RWPE1 (cell line): ENCODE measurements around the gene CPLX1.
"Not testable (repeated sequence)": the region's sequence is repeated elsewhere in the genome, so short reads cannot be mapped to it uniquely, and the experiment has no call there.

Experiments used
- CTCF ChIA-PET: fragments of 350-600 bp; sonication (Branson Sonifier 250); formaldehyde crosslinking; extraction: SDS; loops from one replicate; lab custom pipeline; 2021; lab: Yijun Ruan, JAX
- POLR2A ChIA-PET: fragments of 400-600 bp; formaldehyde crosslinking; extraction: SDS; loops from one replicate; lab custom pipeline; 2020; ENCODE audit warnings: antibody characterized with exemption; ENCODE audit not compliant: low non-redundant PET; lab: Yijun Ruan, JAX
- DNase-seq: peaks from one replicate; pipeline ENCODE4 v3.0.0; 2012; ENCODE audit warnings: low spot score
- H3K27ac ChIP-seq: fragments of 450-650 bp; 2 replicates; pipeline ENCODE4 v1.5.1; 2017
- TF ChIP-seq, protein P1 (sequence below): fragments of 450-650 bp; conservative IDR thresholded peaks from 2 replicates; pipeline ENCODE4 v1.5.1; 2017; ENCODE audit warnings: low read depth, mild to moderate bottlenecking

Gene CPLX1

GRCh38 chr4:754221-755120, 71.5 kb downstream of the CPLX1 start:
- no peak overlapping the region for H3K27ac ChIP-seq
- TF ChIP-seq, protein P1, sequence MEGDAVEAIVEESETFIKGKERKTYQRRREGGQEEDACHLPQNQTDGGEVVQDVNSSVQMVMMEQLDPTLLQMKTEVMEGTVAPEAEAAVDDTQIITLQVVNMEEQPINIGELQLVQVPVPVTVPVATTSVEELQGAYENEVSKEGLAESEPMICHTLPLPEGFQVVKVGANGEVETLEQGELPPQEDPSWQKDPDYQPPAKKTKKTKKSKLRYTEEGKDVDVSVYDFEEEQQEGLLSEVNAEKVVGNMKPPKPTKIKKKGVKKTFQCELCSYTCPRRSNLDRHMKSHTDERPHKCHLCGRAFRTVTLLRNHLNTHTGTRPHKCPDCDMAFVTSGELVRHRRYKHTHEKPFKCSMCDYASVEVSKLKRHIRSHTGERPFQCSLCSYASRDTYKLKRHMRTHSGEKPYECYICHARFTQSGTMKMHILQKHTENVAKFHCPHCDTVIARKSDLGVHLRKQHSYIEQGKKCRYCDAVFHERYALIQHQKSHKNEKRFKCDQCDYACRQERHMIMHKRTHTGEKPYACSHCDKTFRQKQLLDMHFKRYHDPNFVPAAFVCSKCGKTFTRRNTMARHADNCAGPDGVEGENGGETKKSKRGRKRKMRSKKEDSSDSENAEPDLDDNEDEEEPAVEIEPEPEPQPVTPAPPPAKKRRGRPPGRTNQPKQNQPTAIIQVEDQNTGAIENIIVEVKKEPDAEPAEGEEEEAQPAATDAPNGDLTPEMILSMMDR = no peak
- DNase-seq = no peak
- ChIA-PET CTCF (no interaction called here), POLR2A (interaction anchor here (0.7 to 0.8 kb wide), 2 partner anchors 12 to 26 kb away, joined by 3 read pairs; no protein-coding TSS in a partner anchor)

DNA sequence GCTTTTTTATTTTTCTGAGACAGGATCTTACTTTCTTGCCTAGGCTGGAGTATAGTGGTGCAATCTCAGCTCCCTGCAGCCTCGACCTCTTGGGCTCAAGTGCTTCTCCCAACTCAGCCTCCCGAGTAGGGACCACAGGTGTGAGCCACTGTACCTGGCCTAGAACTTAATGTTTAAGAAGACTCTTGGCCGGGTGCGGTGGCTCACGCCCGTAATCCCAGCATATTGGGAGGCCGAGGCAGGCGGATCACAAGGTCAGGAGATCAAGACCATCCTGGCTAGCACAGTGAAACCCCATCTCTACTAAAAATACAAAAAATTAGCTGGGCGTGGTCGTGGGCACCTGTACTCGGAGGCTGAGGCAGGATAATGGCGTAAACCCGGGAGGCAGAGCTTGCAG, 72.7 kb downstream of the CPLX1 start:
- POLR2A ChIA-PET, CTCF ChIA-PET, H3K27ac ChIP-seq, DNase-seq: not testable (repeated sequence)

- no peak overlapping the region for H3K27ac ChIP-seq
- DNase-seq = no peak
- TF ChIP-seq, protein P1 = no peak
- ChIA-PET POLR2A (no interaction called here), CTCF (no interaction called here)
These were observed 73.6 kb downstream of the CPLX1 start for GRCh38 chr4:752196-752861.

GRCh38 chr4:751676-752075, 74.3 kb downstream of the CPLX1 start:
- CTCF ChIA-PET = no interaction called here
- POLR2A ChIA-PET = no interaction called here
- no peak for DNase-seq
- TF ChIP-seq, protein P1 = no peak
- no peak overlapping the region for H3K27ac ChIP-seq

DNA sequence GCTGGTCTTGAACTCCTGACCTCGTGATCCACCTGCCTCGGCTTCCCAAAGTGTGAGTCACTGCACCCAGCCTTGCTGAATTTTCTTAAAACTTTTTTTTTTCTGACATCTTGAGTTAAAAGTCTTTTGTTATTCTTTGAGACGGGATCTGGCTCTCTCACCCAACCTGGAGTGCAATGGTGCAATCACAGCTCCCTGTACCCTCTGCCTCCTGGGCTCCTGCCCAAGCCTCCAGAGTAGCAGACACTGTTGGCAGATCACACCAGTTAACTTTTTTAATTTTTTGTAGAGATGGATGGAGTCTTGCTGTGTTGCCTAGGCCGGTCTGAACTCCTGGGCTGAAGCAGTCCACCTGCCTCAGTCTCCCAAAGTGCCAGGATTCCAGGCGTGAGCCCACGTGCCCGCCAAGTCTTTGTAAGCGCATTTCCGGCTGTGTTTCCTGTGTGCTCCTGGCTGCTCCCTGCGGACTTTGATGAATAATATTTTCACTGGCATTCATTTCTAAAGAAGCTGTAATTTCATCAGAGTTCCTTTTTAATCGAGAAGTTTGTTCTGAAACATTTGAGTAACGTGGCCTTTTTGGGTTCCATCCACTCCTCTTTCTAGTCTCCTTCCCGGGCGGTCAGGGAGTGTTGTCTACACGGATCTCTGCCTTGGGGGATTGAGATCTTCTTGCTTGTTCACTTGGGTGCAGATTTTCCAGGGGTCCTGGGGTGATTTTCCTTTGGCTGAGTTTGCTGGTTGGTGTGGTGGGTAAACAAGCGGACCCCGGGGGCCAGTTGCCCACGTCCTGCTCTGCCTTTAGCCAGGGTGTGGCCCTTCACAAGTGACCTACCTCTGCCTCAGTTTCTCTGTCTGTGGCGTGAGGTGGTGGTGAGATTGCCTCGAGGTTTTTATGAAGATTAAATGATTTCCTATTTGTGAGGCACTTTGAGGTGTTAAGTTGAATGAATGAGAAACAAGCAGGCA, 75.9 kb downstream of the CPLX1 start:
- DNase-seq = no peak
- POLR2A ChIA-PET = no interaction called here
- CTCF ChIA-PET = no interaction called here
- TF ChIP-seq, protein P1 = no peak
- peak overlapping the region; percentile 84 for H3K27ac ChIP-seq

DNA sequence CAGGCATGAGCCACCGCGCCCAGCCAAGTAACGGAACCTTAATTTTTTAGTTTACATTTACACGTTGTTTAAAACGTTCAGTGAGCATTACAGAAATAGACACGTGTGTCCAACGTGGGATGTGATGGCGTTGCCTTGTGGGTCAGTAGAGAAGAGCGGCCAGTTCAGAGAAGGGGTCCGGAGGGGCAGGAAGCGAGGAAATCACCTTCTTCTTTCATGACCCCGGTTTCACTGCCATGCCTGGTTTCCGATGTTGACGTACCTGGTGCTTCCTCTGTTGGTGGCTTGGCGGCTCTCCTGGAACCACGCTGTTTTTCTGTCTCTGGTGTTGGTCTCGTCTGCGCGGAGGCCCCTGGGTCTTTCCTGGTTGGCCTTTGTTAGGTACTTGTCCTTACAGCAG, 77.5 kb downstream of the CPLX1 start:
- peak overlapping the region; percentile 84 for H3K27ac ChIP-seq
- no peak for DNase-seq
- ChIA-PET CTCF (no interaction called here), POLR2A (no interaction called here)
- TF ChIP-seq, protein P1 = no peak
